ENCODE data around the gene ST6GALNAC6.

DNA sequence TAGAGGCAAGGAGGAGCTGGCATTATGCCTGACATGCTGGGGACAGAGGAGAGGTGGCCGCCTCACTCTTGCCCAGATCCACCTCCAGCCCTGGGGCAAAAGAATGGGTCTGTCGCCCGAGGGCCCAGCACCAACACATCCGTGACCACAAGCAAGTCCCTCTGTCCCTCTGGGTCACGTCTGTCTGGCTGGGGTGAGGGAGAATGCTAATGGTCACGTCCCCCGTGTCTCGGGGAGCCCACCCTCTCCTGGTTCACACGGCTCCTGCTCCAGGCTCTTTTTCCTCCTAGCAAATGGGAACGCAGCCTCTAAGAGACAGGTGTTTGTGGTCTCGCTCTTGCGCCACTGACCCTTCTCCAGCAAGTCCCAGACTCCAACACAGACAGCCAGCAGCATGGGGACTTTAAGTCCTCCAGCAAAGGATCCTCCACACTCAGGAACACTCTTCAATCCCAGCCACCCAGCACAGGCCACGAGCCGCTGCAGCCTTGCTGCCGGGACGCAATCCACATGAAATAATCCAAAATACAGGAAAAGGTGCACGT is 49.0 kb downstream of the ST6GALNAC6 start:
- TF ChIP-seq, protein P1, sequence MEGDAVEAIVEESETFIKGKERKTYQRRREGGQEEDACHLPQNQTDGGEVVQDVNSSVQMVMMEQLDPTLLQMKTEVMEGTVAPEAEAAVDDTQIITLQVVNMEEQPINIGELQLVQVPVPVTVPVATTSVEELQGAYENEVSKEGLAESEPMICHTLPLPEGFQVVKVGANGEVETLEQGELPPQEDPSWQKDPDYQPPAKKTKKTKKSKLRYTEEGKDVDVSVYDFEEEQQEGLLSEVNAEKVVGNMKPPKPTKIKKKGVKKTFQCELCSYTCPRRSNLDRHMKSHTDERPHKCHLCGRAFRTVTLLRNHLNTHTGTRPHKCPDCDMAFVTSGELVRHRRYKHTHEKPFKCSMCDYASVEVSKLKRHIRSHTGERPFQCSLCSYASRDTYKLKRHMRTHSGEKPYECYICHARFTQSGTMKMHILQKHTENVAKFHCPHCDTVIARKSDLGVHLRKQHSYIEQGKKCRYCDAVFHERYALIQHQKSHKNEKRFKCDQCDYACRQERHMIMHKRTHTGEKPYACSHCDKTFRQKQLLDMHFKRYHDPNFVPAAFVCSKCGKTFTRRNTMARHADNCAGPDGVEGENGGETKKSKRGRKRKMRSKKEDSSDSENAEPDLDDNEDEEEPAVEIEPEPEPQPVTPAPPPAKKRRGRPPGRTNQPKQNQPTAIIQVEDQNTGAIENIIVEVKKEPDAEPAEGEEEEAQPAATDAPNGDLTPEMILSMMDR (IDR thresholded peaks at IDR 0.05) = no peak
- no peak for TF ChIP-seq EZH2 (IDR thresholded peaks at IDR 0.05; ENCODE audit: borderline replicate concordance, insufficient read depth, low read depth, low read length, poor library complexity, severe bottlenecking)

Data from B cell (primary cell).